LNCaP clone FGC (cell line): Measurements from ENCODE around the gene FAM184B.

Source experiments
- DNase-seq: peaks from one replicate; pipeline ENCODE4 v3.0.0-alpha.2; 2011; ENCODE audit warnings: low read depth
- H3K4me3 ChIP-seq: 2 replicates; pipeline ENCODE4 v1.5.1; 2011; ENCODE audit warnings: mild to moderate bottlenecking, low read depth, low read length, control low read depth
- TF ChIP-seq, protein P1 (sequence below): IDR thresholded peaks from 2 replicates; pipeline ENCODE4 v1.5.1; 2012; ENCODE audit warnings: mild to moderate bottlenecking; ENCODE audit not compliant: control insufficient read depth, insufficient read depth; ENCODE audit errors: extremely low read depth

Gene FAM184B

GRCh38 chr4:17778431-17778830 is 3.0 kb downstream of the FAM184B start:
- H3K4me3 ChIP-seq: no peak overlapping the region
- DNase-seq: no peak
- TF ChIP-seq, protein P1, sequence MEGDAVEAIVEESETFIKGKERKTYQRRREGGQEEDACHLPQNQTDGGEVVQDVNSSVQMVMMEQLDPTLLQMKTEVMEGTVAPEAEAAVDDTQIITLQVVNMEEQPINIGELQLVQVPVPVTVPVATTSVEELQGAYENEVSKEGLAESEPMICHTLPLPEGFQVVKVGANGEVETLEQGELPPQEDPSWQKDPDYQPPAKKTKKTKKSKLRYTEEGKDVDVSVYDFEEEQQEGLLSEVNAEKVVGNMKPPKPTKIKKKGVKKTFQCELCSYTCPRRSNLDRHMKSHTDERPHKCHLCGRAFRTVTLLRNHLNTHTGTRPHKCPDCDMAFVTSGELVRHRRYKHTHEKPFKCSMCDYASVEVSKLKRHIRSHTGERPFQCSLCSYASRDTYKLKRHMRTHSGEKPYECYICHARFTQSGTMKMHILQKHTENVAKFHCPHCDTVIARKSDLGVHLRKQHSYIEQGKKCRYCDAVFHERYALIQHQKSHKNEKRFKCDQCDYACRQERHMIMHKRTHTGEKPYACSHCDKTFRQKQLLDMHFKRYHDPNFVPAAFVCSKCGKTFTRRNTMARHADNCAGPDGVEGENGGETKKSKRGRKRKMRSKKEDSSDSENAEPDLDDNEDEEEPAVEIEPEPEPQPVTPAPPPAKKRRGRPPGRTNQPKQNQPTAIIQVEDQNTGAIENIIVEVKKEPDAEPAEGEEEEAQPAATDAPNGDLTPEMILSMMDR: no peak

DNA sequence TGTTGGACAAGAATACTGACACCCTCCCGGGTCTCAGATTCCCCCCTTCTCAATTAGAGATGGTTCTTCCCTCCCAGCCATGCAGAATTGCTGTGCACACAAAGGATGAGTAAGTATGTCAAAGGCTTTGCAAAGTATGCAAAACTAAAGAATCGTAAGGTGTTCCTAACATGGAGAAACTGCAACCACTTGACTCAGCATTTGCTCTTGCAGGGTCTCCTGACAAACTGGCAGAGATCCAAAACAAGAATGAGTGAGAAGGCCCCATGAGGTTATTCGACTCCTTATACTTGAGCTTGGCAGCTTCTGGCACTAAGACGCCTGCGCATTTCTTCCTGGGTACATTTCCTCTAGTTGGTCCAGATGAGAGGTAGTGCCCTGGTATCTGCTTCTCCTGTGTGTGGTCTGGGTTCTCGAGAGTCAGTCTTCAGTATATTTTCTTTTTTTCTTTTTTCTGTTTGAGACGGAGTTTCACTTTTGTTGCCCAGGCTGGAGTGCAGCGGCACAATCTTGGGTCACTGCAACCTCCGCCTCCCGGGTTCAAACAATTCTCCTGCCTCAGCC is 8.2 kb downstream of the FAM184B start:
- no peak overlapping the region for H3K4me3 ChIP-seq
- TF ChIP-seq, protein P1: no peak

DNA sequence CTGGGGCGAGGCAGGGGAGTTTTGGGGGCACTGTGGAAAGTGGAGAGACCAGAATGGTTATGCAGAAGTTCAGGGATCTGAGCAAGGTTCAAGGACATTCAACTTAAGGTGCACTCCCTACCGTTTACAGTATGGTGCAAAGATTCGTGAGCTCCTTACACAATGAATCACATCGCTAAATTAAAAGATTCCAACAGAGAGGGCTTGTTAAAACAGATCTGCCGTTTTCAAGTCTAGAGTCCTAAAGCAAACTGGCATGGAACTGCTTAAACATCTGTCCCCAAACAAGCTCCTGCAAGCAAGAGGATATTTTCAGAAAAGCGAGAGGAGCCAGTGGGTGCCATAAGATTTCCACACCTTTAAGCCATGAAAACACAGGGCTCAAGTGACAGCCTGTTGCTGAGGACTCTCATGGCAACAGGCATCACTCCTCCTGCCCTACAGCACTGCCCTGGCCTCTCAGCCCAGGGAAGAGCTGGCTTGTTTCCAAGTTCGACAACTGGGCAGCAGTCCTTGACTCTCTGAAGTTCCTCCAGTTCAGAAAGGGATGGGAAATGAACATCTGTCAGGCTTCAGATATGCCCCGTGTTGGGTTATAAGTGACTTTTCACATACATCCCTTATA is 10.0 kb downstream of the FAM184B start:
- TF ChIP-seq, protein P1: no peak
- no peak overlapping the region for H3K4me3 ChIP-seq
- DNase-seq: no peak

More for the DNA sequence above, 8.2 kb downstream of the FAM184B start:
- no peak for DNase-seq

GRCh38 chr4:17770845-17771244 is 10.6 kb downstream of the FAM184B start:
- TF ChIP-seq, protein P1: no peak
- DNase-seq: no peak
- no peak overlapping the region for H3K4me3 ChIP-seq

DNA sequence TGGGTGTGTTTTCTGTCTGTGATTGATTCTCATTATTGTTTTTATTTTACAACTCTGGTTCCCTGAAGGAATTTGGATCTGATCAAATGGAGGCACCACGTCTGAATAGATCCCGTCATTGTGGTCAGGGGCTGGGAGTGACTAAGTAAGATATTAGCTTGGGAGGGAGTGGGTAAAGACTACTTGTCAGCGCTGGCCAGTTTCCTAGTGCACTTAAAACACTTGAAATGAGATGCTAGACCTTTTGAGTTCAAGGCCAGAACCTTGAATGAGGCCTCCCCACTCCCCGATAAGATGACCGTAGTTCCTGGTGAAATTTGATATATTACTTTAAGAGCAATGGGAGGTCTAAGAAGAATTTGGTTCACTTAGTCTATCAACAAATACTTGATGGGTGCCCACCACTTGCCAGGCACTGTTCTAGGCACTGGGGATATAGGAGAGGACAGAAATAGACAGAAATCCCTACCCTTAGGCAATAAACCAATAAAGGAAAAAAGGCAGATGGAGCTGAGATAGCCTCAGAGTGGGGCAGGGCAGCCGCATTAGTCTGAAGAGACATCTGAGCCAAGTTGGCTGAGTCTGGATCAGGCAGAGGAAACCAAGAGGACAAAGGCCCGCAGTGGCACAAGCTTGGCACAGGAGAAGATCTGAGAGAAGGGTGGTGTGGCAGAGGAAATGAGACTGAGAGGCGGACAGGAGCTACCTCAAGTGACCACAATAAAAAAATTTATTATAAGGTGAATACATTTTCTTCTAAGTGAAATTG is 11.8 kb downstream of the FAM184B start:
- no peak overlapping the region for H3K4me3 ChIP-seq
- no peak for DNase-seq
- TF ChIP-seq, protein P1: no peak

- no peak overlapping the region for H3K4me3 ChIP-seq
- no peak for DNase-seq
- TF ChIP-seq, protein P1: no peak
These were observed 14.5 kb downstream of the FAM184B start for GRCh38 chr4:17766826-17767458.
